Measurements from ENCODE around the gene TMEM134.
"Not testable (repeated sequence)": the region's sequence is repeated elsewhere in the genome, so short reads cannot be mapped to it uniquely, and the experiment has no call there.

TMEM134 gene

DNA sequence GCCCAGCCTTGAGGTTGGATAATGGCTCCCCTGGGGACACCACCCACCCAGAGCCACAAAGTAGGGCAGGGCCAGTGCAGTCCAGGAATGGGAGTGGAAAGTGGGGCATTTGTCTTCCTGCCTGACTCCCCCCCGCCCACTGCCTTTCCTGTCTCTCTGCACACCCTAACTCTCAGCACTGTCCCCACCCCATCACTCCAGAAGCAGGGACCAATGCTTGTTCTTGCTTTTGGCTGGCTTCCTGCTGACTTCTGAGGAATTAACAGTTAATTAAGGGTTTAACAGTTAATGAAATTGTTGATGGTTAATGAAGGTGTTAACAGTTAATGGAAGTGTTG lies 31.4 kb upstream of the TMEM134 start:
- no peak for DNase-seq

DNA sequence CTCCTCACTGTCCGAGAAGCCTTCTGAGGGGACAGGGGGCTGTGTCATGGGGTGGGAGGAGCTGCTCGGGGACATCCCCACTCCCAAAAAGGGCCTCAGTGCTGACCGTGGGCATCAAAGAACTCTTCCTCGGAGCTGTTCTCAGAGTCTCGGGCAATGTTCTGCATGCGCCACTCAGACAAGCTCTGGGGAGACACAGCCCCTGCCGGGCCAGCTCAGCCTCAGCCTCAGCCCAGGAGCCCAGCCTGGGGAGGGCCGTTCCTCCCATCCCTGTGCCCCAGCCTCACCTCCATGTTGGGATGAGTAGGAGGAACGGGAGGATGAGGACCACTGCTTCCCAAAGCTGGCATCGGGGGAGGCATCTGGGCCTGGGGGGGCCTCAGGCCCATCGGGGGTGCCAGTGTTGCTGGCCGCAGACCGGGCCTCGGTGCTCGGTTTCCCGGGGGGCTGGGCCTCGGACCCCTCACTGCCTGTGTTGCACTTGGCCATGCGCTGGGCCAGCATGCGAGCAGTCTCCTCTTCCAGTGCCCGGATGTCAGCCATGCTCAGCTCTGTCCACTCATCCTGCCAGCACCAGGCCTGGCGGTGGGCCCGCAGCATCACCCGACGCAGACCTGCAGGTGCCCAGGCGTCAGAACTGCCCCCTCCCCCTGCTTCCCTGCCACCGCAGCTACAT lies 30.9 kb upstream of the TMEM134 start:
- no peak for DNase-seq

DNA sequence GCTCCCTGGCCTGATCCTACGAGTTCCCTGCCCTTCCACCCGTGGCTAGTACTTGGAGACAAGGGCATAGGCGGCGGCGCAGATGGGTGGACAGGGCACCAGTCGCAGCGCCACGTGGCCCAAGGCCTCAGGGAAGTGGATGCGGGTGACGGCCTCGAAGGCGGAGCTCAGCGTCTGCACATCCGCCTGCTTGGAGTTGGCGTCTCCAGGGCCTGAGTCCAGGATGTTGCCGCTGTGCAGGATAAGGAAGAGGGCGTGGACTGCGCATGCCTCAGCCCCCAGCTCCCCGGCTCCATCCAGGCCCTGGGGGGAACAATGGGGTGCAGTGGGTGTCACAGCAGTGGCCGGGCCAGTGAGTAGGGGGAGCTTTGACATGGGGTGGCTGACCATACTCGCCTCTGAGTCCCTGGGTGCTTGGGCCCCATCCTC lies 29.5 kb upstream of the TMEM134 start:
- DNase-seq = no peak

DNA sequence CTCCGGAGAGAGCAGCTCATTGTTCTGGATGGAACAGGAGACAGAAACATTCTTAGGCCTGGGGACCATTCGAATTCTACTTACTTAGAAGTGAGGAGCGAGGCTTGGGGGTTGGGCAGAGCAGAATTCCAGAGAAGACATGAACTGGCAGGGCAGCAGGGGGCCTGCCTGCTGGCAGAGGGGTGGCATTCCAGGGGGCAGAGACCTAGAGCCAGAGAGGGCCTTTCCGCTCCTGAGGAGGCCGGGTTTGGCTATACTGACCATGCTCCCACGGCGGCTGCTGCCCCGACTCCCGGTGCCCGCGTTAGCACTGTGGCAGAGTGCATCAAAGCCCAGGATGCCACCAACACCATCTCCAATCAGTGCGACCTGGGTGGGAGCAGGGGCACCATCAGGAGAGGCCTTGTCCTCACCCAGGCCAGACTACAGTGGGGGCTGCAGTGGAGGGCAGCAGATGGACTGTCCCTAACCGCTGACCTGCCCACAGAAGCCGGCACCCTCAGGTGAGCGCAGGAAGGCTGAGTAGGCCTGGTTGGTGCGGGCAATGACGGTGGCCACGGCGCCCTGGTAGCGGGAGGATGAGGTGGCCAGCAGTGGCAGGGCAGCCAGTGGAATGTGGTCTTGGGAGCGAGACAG lies 28.7 kb upstream of the TMEM134 start:
- DNase-seq = no peak

DNA sequence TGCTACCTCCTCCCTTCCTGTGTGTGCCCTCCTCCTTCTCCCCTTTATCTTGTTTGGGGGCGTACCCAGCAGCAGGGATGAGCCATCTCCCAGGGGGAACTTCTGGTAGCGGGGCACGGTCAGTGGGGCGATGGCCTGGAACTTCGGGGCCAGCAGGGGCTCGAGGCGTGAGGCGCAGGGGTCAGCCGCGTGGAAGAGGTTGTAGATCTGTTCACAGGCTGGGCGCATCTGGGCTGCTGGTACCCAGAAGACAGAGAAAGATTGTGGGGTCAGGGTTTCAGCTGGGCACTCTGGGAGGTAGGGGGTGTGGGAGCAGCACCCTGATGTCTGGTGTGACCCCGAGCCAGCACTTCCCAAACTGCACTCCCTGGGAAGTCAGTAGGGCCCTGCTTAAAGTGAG lies 27.1 kb upstream of the TMEM134 start:
- no peak for DNase-seq

DNA sequence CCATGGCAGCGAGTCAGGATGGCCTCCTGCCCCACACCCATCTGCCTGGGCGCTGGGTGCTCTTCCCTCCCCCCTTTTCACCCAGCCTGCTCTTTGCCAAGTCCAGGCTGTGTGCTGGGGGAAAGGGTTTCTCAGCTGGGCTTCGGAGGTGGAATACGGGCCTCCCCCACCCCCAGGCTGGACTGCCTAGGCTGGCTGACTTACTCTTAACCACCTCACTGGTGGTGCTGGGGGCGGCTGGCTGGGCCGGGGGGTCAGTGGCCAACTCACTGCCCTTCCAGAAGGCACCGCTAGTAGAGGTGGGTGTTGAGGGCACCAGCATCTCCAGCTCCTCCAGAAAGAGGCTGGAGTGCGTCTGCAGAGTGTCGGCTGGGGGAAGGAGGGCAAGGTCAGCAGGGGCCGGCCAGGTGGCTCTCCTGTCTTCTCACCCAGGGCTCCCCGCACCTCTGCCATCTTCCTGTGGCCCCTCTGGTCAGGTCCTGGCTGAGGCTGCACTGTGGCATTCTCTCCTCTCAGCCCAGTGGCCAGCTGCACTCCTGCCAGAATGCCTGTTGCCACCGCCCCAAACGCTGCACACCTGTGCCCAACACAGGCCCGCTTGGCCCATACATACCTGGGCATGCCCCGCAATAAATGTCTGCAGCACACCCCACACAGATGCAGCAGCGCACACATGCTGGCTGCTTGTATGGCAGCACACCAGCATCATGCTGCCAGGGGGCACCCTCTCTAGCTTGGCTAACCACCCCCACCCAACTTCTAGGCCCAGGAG lies 26.4 kb upstream of the TMEM134 start:
- no peak for DNase-seq

DNA sequence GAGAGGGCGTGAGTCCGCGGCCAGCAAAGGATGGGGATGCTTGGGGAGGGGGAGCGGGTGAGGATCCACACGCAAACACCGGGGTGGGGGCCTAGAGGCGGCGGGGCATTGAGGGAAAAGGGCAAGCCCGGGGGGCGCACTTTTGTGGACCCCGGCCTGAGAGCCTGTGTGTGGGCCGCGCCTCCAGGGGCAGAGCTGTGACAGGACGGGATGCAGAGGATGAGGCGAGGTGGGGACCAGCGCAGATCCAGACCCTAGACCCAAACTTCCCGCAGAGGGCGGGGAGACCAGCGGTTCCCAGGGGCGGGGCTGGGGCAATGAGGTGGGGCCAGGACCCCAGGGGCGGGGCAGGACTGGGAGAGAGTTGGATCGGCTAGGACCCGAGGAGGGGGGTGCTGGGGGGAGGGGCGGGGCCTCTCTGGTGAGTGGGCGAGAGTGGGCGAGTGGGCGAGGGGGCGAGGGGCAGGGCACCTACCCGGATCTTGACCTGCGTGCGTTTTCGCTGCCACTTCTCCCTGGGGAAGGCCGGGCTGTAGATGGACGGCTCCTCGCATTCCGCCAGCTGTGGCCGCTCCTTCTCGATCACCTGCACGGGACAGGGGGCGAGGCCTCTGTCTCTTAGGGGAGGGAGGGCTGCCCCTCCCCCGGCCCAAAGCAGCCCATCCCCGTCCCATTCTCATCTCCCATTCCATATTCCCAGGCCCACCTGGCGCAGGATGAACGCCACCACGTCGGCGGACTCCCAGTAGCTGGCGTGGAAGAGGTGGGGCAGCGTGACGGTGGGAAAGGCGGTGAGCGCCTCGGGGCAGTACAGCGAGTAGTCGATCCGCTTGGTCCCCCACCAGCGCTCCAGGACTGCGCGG lies 25.6 kb upstream of the TMEM134 start:
- DNase-seq = no peak

DNA sequence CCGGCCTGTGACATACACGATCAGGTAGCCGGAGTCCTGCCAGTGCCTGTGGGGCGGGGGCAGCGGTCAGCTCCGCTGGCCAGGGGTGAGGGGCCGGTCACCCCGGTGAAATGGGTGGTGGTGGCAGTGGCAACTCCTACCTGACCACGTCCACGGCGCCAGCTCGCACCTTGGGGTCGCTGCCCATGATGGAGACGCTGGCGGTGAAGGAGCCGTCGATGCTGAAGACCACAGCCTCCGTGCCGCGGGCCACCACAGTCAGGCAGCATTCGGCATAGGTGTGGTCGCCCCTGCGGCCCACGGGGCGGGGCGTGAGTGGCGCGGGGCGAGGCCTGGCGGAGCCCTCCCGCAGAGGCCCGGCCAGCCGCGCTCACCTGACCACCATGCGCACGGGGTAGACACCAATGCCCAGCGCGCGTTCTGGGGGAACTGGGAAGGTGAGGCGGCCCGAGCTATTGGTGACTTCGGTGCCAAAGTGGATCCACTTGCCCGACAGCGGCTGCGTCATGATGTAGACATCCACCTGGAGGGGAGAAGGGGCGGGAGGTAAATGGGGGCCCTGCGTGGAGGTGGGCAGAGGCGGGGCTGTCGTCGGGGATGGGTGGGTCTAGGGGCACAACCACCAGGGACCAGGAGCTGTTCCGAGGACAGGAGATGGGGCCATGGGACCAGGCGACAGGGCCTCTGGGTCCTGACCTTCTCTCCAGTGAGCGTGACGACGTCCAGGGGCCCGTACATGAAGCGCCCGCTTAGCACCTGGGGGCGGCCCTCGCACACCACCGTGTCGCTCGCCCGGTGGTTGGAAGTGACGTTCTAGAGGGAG lies 24.7 kb upstream of the TMEM134 start:
- no peak for DNase-seq

DNA sequence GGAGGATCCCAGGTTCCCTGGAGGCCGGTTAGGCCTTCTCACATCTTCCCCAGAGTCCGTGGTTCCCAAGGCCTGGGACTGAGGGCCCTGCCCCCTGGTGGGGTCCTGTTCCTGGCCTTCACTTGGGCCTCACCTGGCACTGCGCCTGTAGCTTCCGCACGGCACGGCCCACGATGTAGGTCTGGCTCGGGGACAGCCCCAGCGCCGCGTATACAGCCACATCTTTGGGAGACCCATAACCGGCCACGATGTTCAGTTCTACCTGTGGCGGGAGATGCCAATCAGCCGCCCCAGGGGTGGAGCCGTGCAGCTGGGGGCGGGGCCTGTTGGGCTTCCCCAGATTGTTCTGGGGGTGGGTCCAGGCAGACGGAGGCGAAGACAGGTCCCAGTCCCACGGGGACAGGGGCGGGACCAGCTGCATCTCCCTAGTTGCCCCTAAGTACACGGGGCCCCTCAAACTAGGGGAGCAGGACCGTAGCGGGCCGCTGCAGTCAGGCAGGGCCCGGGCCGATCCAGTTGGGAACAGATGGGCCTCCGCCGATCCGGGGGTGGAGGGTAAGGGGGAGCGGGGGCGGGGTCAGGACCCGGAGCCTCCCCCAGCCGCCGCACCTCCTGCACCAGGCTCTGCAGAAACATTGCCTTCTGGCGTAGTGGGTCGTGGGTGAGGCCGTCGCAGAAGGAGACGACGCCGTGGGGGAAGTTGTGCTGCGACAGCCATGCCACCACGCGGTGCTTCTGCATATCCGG lies 23.9 kb upstream of the TMEM134 start:
- no peak for DNase-seq

DNA sequence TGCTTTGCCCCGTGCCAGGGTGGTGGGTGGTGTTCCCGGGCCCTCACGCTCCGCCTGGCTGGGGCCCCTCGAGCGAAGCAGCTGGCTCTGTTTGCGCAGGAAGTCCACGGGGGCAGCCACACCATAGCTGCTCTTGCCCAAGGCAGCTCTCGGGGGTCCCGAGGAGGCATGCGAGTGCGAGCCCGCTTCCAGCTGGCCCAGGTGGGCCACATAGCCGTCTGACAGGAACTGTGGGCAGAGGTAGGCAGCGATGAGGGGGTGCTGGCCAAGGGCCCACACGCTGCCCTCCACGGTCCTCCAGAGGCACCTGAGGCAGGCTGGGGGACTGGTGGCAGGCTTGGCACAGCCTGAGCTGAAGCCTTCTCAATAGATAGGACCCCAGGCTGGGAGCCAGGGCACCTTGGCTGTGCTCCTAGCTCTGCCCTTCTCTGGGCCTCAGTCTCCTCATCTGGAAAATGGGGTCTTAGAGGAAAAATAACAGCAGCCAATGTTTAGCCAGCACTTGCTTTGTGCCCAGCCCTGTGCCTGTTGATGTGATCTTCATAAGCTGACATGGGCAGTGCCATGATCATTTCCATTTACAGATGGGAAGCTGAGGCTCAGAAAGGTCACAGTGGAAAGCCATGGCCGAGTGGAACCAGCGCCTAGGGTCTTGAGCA lies 23.1 kb upstream of the TMEM134 start:
- no peak for DNase-seq

DNA sequence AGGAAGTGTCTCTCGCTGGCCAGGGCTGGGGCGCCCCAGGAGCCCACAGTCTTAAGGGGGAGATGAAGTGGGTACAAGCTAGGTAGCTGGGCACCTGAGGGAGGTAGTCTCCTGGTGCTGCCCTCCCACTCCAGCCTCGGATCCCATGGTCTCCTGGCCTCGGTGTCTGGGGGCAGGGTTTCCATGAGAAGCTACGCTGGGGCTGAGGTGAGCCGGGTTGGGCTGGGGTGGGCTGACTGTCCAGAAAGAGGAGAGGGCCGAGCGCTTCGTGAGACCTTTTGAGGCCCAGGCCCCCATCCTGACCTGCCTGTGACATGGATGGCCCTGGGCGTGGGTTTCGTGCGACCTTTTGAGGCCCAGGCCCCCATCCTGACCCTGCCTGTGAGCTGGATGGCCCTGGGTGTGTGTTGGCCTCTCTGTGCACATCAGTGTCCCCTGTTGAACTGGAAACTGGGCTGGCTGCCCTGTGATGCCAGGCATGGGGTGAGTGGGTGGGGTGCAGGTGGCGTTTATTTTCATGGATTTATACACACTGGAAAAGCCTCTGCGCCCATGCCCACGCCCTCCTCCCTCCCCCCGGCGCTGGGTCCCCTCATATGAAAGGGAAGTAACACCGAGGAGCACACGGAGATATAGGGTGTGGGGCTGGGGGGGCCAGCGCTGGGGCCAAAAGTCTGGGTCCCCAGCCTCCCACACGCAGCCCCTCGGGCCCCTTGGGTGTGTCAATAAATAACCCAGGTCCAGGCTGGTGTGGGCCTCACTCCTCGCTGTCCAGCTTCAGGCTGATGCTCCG lies 22.4 kb upstream of the TMEM134 start:
- DNase-seq = no peak

DNA sequence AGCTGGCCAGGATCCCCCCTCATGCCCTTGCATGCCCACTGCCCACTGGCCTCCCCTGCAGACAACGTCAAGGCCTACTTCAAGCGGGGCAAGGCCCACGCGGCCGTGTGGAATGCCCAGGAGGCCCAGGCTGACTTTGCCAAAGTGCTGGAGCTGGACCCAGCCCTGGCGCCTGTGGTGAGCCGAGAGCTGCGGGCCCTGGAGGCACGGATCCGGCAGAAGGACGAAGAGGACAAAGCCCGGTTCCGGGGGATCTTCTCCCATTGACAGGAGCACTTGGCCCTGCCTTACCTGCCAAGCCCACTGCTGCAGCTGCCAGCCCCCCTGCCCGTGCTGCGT lies 21.6 kb upstream of the TMEM134 start:
- DNase-seq = no peak

DNA sequence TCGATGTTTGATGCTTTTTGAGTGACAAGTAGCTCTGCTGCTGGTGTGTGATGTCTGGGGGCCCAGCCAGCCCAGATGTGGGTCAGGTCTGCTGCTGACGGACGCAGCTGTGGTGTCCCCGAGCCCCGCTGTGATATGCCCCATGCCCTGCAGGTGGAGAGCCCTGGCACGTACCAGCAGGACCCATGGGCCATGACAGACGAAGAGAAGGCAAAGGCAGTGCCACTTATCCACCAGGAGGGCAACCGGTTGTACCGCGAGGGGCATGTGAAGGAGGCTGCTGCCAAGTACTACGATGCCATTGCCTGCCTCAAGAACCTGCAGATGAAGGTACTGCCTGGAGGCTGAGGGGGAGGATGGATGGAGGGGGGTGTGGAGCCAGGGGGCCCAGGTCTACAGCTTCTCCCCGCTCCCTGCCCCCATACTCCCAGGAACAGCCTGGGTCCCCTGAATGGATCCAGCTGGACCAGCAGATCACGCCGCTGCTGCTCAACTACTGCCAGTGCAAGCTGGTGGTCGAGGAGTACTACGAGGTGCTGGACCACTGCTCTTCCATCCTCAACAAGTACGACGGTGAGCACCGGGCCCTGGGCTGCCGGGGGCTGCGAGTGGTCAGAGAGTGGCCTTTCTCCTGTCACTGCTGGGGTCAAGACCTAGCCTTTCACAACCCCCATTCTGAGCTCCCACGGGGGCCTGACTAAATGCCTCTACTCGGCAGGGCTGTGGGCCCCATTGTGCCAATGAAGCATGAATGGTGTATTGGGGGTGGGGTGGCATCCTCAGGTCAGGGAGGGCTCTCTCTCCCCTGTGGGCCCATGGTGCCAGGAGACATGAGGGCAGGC lies 21.1 kb upstream of the TMEM134 start:
- no peak for DNase-seq

DNA sequence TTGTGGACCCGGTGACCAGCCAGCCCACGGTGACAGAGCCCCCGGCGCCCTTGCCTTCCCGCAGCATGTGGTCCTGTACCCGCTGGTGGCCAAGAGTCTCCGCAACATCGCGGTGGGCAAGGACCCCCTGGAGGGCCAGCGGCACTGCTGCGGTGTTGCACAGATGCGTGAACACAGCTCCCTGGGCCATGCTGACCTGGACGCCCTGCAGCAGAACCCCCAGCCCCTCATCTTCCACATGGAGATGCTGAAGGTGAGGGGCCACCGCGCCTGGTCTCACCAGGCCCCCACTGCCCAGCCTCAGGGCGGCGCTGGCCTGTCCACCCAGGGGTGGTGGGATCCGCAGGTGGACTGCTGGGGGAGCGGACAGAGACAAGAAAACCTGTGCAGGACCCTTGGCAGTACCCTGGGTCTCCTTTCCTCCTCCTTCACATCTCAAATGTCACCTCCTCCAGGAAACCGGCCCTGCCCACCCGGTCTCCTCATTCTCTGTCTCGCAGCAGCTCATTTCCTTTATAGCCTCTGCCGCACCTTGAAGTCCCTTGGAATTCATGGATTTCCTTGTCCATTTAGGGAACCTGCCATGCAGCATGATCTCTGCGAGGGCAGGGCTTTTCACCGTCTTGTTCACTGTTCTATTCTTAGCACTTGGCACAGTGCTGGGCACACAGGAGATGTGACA lies 20.3 kb upstream of the TMEM134 start:
- no peak for DNase-seq

DNA sequence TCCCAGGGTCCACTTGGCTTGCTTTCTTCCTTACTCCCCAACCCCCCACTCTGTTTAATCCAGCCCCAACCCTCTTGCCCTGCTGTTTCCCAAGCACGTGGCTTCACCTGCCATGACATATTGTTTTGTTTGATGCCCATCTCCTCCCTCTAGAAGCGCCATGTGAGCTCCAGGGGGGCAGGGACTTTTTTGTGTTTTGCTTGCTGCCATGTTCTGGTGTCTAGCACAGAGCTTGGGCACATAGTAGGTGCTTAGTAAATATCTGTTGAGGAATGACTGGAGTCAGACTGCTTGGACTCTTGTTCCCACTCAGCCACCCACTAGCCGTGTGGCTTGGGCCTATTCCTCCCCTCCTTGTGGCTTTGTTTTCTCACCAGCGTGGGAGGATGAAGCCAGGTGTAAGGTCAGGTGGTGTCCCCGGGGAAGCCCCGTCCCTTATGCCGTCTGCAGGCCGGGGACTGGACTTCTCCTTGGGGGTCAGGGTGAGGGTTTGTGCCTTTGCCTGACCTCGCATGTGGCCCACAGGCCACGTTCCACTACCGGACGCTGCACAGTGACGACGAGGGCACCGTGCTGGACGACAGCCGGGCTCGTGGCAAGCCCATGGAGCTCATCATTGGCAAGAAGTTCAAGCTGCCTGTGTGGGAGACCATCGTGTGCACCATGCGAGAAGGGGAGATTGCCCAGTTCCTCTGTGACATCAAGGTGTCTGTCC lies 17.6 kb upstream of the TMEM134 start:
- no peak for DNase-seq

DNA sequence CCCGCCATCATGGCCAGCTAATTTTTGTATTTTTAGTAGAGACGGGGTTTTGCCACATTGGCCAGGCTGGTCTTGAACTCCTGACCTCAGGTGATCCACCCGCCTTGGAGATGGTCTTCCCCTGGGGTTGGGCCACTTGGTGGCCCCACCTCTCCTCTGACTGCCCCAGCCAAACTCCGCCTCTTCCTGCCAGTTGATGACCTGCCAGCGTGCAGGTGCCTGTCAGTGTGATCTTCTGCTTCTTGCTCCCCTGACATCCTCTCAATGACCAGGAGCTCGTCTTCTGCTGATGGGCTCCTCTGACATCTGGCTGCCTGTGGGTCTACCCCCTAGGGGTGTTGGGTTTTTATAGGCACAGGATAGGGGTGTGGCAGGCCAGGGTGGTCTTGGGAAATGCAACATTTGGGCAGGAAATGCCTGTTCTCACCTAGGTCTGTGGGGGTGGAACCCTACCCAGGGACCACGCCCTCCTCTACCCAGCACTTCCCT lies 16.9 kb upstream of the TMEM134 start:
- not testable (repeated sequence) for DNase-seq

DNA sequence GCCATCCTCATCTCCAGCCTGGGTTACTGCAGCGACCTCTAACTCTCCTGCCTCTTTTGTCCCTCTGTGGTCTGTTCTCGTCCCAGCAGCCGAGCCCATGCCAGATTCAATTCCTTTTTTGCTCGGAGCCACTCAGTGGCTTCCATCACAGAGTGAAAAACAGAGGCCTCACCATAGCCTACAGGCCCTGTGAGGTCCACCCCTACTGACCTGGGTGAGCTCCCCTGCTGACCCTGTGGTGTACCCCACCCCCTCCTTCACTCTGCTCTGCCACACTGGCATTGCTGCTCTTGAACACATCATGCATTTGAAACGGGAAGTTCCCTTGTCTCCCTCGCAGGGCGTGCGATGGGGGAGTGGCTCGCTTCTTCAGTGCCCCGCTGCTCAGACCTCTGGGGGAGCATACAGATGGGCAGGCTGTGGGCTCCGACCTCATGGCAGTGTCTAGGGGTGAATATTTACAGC lies 15.8 kb upstream of the TMEM134 start:
- DNase-seq = no peak

All from NCI-H1694 (cell line).